C4-2B (cell line): ENCODE measurements around the gene VMO1.

Experiments used
- ZFX ChIP-seq: fragments of 450-650 bp; IDR thresholded peaks from 2 replicates; pipeline ENCODE4 v1.6.1; 2017
- TF ChIP-seq, protein P1 (sequence below): fragments of 450-650 bp; conservative IDR thresholded peaks from 2 replicates; pipeline ENCODE4 v1.5.1; 2017; ENCODE audit warnings: mild to moderate bottlenecking

GRCh38 chr17:4743898-4744297, 42.3 kb downstream of the VMO1 start:
- TF ChIP-seq, protein P1, sequence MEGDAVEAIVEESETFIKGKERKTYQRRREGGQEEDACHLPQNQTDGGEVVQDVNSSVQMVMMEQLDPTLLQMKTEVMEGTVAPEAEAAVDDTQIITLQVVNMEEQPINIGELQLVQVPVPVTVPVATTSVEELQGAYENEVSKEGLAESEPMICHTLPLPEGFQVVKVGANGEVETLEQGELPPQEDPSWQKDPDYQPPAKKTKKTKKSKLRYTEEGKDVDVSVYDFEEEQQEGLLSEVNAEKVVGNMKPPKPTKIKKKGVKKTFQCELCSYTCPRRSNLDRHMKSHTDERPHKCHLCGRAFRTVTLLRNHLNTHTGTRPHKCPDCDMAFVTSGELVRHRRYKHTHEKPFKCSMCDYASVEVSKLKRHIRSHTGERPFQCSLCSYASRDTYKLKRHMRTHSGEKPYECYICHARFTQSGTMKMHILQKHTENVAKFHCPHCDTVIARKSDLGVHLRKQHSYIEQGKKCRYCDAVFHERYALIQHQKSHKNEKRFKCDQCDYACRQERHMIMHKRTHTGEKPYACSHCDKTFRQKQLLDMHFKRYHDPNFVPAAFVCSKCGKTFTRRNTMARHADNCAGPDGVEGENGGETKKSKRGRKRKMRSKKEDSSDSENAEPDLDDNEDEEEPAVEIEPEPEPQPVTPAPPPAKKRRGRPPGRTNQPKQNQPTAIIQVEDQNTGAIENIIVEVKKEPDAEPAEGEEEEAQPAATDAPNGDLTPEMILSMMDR: no peak
- no peak for TF ChIP-seq ZFX
